ENCODE results near the gene SLC29A1. TPM values are rescaled to one million over a fixed set of nuclear protein-coding genes. Genes with fewer than 3 reads are reported as not detected.

SLC29A1 gene
- total RNA-seq, 1 experiment from 2014 or later = 7.0 TPM

- POLR2A ChIA-PET = interaction anchor here (0.6 to 5.2 kb wide), 14 partner anchors 9 to 447 kb away, joined by 3 to 114 read pairs (median 4); partner anchors contain the start of genes CDC5L, HSP90AB1, SLC29A1 and SLC35B2
- TF ChIP-seq, protein P1, sequence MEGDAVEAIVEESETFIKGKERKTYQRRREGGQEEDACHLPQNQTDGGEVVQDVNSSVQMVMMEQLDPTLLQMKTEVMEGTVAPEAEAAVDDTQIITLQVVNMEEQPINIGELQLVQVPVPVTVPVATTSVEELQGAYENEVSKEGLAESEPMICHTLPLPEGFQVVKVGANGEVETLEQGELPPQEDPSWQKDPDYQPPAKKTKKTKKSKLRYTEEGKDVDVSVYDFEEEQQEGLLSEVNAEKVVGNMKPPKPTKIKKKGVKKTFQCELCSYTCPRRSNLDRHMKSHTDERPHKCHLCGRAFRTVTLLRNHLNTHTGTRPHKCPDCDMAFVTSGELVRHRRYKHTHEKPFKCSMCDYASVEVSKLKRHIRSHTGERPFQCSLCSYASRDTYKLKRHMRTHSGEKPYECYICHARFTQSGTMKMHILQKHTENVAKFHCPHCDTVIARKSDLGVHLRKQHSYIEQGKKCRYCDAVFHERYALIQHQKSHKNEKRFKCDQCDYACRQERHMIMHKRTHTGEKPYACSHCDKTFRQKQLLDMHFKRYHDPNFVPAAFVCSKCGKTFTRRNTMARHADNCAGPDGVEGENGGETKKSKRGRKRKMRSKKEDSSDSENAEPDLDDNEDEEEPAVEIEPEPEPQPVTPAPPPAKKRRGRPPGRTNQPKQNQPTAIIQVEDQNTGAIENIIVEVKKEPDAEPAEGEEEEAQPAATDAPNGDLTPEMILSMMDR (IDR thresholded peaks at IDR 0.05; ENCODE audit: unreplicated experiment) = peak; percentile 94
- intact Hi-C loops (cut with micrococcal nuclease) = loop anchor here (1.0 kb wide), 3 partner anchors 17 to 142 kb away; no protein-coding TSS in a partner anchor
- Mint-ChIP-seq H3K27ac (ENCODE audit: low read depth, unreplicated experiment) (peak overlapping the region; percentile 85), H3K4me3 (ENCODE audit: unreplicated experiment) (peak overlapping the region; percentile 86), H3K4me1 (ENCODE audit: insufficient read depth, unreplicated experiment) (peaks cover 22% of the 10 kb centered on the region), H3K36me3 (ENCODE audit: insufficient read depth, unreplicated experiment) (peaks cover 7% of the 10 kb centered on the region), H3K9me3 (ENCODE audit: unreplicated experiment) (no peaks in the 10 kb centered on the region), H3K27me3 (ENCODE audit: insufficient read depth, unreplicated experiment) (no peaks in the 10 kb centered on the region)
- BruUV-seq (replicated peaks) = TSS peak; percentile 83
- DNase-seq (ENCODE audit: unreplicated experiment) = peak; percentile 69
- CTCF ChIA-PET = interaction anchor here (0.7 to 3.7 kb wide), 21 partner anchors 9 to 762 kb away, joined by 3 to 16 read pairs (median 4); partner anchors contain the start of genes HSP90AB1, MYMX, SLC29A1 and SLC35B2
Measured at GRCh38 chr6:44237813-44238433, 14.5 kb downstream of the SLC29A1 start.

- no peaks in the 10 kb centered on the region for H3K9me3 Mint-ChIP-seq (ENCODE audit: unreplicated experiment)
- BruUV-seq (replicated peaks) = no TSS peak
- peak overlapping the region; percentile 44 for H3K27ac Mint-ChIP-seq (ENCODE audit: low read depth, unreplicated experiment)
- H3K4me3 Mint-ChIP-seq (ENCODE audit: unreplicated experiment) = peak overlapping the region; percentile 86
- no peak for DNase-seq (ENCODE audit: unreplicated experiment)
- TF ChIP-seq, protein P1 (IDR thresholded peaks at IDR 0.05; ENCODE audit: unreplicated experiment) = no peak
- ChIA-PET CTCF (interaction anchor here (0.6 to 3.7 kb wide), 12 partner anchors 14 to 323 kb away, joined by 3 to 16 read pairs (median 4); partner anchors contain the start of genes MYMX, SLC29A1 and SLC35B2), POLR2A (interaction anchor here (0.8 to 5.2 kb wide), 3 partner anchors 8 to 16 kb away, joined by 4 to 114 read pairs (median 5); partner anchors contain the start of gene HSP90AB1)
- H3K27me3 Mint-ChIP-seq (ENCODE audit: insufficient read depth, unreplicated experiment) = no peaks in the 10 kb centered on the region
- H3K4me1 Mint-ChIP-seq (ENCODE audit: insufficient read depth, unreplicated experiment) = peaks cover 18% of the 10 kb centered on the region
- intact Hi-C loops (cut with micrococcal nuclease) = loop anchor here (1.0 kb wide), 1 partner anchor 143 kb away; no protein-coding TSS in a partner anchor
- H3K36me3 Mint-ChIP-seq (ENCODE audit: insufficient read depth, unreplicated experiment) = peaks cover 7% of the 10 kb centered on the region
Measured at GRCh38 chr6:44238687-44239350, 15.4 kb downstream of the SLC29A1 start.

DNA sequence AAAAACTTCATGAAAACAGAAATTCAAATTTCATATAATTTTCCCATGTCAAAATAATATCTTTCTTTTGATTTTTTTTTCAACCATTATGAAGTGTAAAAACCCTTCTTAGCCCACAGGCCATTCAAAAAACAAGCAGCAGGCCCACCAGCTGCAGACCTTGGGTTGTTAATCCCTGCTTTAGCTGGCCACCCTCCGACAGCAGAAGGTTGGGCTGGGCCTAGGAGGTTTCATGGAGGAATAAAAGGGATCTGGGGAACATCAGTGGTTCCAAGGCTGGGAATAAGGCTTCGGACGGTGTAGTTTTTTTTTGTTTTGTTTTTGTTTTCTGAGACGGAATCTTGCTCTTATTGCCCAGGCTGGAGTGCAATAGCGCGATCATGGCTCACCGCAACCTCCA is 19.9 kb downstream of the SLC29A1 start:
- CTCF ChIA-PET = interaction anchor here (0.5 to 1.8 kb wide), 4 partner anchors 10 to 1324 kb away, joined by 3 to 8 read pairs (median 4); partner anchors contain the start of gene SLC35B2
- TF ChIP-seq, protein P1 (IDR thresholded peaks at IDR 0.05; ENCODE audit: unreplicated experiment) = no peak
- POLR2A ChIA-PET = interaction anchor here (0.6 to 1.1 kb wide), 2 partner anchors 19 to 903 kb away, joined by 3 read pairs; no protein-coding TSS in a partner anchor
- H3K27ac Mint-ChIP-seq (ENCODE audit: low read depth, unreplicated experiment) = no peak overlapping the region
- H3K27me3 Mint-ChIP-seq (ENCODE audit: insufficient read depth, unreplicated experiment) = no peaks in the 10 kb centered on the region
- intact Hi-C loops (cut with micrococcal nuclease) = loop anchor here (10.0 kb wide), 1 partner anchor 469 kb away; the partner anchor contains the start of gene VEGFA
- no peak for DNase-seq (ENCODE audit: unreplicated experiment)
- H3K4me3 Mint-ChIP-seq (ENCODE audit: unreplicated experiment) = no peak overlapping the region
- peaks cover 13% of the 10 kb centered on the region for H3K4me1 Mint-ChIP-seq (ENCODE audit: insufficient read depth, unreplicated experiment)
- no peaks in the 10 kb centered on the region for H3K9me3 Mint-ChIP-seq (ENCODE audit: unreplicated experiment)
- BruUV-seq (replicated peaks) = no TSS peak
- H3K36me3 Mint-ChIP-seq (ENCODE audit: insufficient read depth, unreplicated experiment) = peaks cover 19% of the 10 kb centered on the region
